Measurements from ENCODE around the gene PROK1.

GRCh38 chr1:110483308-110483685 is 32.3 kb downstream of the PROK1 start:
- TF ChIP-seq CTCF (IDR thresholded peaks at IDR 0.05; ENCODE audit: low read depth, low read length) (no peak), POLR2A (IDR thresholded peaks at IDR 0.05; ENCODE audit: extremely low read depth, insufficient read length) (no peak), MYC (IDR thresholded peaks at IDR 0.05; ENCODE audit: low read depth, low read length) (no peak)
- TF ChIP-seq, protein P1, sequence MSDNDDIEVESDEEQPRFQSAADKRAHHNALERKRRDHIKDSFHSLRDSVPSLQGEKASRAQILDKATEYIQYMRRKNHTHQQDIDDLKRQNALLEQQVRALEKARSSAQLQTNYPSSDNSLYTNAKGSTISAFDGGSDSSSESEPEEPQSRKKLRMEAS (IDR thresholded peaks at IDR 0.05; ENCODE audit: low read depth, low read length), result no peak
